Measurements from ENCODE around the gene TXNDC2.
A peak's percentile ranks its signal among the peaks of the same experiment; 100 is the strongest.

TXNDC2 gene

DNA sequence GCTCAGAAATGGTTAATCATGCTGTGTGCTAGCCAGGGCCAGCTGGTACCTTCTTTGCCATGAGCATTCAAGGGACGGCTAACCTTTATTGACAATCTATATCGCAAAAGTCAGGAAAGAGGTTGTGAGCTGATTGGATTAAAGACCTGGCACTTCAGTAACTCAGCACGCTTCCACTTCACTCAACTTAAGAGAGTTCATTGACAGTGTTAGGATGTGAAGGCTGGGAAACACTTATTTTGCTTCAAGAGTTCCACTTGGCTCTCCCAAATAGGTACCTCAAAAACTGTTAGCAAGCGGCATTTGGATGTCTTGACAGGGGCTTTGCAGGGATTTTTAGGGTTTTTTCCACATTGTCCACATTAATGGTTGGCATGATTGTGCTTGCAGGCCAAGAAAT is 25.1 kb upstream of the TXNDC2 start:
- no peak for DNase-seq

DNA sequence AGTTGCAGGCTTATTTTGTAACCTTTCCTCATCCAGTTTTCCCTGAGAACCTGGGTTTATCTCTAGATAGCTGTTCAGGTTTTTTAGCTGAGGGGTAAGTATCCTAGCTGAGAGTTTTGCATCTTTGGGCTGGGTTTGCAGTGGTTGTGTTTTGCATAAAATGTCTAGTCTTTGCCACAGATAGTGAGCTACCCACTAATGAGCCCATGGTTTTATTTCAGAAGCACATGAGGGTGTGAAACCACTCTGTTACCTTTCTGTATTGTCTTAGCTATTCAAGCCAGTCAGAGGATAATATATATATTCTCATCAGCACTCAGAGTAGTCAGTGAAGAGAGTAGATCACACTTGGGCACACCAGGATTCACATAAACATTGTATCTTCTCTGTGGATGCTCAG is 24.6 kb upstream of the TXNDC2 start:
- no peak for DNase-seq

DNA sequence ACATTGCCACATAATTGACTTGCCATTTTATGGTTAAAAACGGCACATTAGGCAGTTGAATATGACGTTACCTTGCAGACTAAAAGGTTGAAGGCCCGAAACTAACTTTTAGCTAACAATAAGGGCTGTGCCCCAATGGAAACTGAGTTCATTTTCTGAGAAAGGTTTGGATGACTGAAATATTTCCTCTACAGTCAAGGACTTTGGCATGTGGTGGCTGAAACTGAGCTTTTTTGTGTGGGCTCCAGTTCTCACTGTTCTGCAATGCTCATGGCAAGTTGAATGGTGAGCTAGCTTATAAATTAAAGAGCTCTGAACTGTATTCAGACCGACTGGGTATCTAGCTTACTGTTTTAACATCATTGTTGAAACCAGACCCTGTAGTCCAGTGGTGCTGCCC is 23.8 kb upstream of the TXNDC2 start:
- DNase-seq, result no peak

DNA sequence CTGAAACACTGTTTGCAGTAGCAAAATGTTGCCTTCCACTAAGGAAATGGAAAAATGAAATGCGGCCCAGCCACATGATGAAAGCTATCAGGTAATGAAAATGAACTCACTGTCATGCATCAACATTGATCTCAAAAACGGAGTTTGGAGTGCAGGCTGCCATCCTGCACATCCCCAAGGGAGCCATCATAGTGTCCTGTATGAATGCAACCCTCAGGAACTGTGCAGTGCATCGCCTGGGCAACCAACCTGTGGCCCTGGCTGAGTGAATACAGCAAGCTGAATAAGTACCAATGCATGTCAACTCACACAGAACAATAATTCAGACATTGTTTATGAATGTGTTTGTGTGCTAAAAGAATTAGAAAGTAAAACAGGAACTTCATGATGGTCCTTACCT is 23.1 kb upstream of the TXNDC2 start:
- DNase-seq, result no peak

DNA sequence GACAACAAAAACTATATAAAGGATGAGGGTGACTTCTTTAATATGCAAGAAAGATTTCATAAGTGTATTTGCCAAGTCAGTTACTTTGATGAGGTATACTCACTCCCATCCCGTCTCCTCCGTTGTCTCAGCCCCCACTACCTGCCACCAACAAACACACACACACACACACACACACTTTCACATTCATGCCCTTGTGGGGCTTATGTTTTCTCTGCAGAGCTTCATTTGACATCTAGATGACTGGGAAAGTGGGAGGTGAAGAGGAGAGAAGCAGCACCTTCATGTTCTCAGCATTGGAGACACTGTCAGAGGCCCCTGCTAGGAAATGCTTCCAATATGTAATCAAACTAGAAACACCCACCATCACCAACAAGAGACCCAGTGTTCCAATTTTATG is 22.5 kb upstream of the TXNDC2 start:
- no peak for DNase-seq

DNA sequence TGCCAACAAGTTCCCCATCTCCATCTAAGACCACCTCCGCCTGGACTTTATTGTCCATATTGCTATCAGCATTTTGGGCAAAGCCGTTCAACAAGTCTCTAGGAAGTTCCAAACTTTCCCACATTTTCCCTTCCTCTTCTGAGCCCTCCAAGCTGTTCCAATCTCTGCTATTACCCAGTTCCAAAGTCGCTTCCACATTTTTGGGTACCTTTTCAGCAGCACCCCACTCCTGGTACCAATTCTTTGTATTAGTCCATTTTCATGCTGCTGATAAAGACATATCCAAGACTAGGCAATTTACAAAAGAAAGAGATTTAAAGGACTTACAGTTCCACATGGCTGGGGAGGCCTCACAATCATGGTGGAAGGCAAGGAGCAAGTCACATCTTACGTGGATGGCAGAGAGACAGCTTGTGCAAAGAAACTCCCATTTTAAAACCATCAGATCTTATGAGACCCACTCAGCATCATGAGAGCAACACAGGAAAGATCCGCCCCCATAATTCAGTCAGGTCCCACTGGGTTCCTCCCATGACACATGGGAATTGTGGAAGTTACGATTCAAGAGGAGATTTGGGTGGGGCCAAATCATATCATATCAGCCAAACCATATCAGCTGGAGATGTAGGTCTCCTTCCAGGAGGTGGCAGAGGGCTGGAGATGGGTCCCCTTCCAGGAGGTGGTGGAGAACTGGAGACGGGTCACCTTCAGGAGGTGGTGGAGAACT is 19.8 kb upstream of the TXNDC2 start:
- no peak for DNase-seq

DNA sequence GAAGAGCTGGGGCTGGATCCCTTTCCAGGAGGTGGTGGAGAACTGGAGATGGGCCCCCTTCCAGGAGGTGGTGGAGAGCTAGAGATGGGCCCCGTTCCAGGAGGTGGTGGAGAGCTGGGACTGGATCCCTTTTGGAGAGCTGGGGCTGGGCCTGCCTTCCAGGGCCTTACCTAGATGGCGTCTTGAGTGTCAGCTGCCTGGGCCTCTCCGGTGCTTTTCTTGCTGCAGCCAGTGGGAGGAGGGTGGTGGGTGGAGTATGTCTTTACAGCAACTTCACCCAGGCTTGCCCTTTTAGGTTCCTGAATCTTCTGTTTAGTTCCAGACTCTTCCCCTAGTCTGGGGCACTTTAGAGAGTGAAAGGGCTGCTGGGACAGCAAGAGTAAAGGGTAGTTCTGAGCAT is 19.1 kb upstream of the TXNDC2 start:
- DNase-seq, result no peak

DNA sequence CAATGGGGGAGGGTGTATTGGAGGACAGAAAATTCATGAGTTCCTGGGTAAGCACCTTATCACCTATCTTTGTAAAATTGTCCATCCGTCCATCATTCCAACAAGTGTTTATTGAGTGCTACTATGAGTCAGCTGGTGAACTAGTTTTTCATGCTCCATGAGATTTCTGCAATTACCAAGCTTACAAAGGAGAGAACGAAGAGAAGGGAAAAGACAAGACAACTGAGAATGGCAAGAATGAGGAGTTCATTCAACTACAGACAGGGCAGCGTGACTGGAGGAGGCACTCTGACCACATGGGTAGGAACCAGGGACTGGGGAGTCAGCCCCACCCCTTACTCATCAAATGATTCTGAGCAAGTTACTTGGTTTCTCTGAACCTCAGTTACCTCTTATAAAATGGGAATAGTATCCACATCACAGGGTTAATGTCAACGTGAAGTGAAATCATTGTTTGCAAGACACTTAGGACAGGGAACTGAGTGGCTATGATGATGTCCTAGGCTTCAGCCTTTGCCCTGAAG is 18.6 kb upstream of the TXNDC2 start:
- no peak for DNase-seq

DNA sequence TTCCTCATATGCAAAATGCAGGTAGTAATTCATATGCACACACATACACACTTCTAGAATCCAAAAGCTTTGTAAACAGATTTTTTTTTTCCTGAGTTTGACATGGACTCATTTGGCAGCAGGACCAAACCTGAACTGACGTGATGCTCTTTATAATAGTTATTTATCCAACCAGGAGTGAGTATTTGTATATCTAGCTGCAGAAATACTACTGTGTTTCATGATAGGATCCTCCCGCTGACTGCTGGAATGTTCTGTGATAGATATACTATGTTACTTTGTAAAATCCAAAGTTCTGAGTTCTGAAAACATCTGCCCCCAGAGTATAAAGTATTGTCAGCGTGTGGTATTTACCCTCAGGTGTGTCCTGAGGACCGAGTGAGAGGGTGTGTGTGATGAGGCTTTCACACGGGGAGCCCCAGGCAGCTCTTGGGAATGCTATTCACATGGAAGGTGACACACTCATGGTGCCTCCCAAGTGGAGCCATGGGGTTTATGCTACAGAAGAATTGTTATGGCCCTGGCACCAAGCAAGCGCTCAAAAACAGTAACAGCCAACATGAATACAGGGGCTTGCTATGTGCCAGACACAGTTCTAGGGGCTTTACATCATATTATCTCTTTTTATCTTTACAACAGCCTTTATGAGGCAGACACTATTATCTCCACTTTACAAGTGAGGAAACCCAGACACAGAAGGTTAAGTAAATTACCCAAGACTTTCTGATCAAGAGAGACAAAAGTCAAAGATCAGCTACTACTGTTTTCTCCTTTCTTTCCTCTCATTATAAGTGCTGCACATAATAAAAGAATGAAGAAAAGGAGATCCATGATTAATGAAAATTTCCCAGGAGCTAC is 16.7 kb upstream of the TXNDC2 start:
- DNase-seq, result no peak

DNA sequence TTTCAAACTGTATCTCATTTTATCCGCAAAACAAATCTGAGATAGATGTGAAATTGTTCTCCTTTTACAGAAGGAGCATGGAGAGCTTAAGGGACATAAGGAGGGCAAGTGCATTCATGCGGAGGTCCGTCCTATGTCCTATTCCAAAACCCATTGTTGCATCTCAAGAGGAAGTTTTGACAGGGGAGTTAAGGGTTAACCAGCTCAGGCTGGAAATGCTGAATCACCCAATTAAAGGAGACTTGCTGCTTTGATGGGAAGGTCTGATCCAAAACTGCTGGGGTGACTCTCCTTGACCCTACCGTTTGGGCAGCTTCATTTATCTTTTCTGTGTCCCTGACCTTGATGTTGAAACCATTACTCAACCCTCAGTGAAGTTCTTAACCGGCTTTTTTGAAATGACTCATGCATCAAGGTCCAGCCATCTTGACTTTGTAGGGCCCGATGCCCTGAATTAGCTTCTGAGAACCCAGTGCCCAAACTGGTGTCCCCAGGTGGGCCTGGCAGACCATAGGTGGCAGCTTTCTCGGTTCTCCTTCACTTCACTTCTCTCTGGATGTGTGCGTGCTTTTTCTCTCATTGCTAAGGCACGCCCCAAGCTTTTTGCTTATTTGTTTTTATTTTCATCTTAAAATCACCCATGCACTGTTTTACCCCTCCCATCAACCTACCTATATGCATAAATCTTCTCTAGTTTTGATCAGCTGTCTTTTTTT is 15.9 kb upstream of the TXNDC2 start:
- no peak for DNase-seq

DNA sequence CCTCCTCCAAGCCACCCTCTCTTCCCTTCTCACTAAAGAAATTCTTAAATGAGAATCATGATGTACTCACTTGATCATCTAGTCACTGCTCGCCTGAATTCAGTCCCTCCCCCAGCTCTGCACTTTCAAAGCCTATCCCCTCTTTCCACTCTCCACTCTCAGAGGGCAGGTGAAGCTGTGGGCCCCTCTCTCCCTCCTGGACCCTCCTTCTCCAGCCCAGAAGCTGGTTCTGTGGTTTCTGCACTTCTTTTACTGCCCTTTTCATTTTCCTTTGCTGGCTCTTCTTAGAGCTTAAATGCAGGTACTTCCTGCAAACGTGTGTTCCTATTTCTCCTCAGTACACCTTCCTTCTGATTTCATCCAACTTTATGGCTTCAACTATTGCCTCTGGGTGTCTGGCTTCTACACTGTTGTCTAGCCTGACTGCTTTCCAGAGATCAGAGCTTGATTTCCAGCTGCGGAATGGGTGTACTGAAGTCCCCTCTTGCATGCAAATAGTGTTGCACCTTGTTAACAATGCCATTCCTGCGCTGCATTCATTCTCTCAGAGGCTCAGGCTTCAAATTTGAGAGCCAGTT is 15.3 kb upstream of the TXNDC2 start:
- DNase-seq, result no peak

DNA sequence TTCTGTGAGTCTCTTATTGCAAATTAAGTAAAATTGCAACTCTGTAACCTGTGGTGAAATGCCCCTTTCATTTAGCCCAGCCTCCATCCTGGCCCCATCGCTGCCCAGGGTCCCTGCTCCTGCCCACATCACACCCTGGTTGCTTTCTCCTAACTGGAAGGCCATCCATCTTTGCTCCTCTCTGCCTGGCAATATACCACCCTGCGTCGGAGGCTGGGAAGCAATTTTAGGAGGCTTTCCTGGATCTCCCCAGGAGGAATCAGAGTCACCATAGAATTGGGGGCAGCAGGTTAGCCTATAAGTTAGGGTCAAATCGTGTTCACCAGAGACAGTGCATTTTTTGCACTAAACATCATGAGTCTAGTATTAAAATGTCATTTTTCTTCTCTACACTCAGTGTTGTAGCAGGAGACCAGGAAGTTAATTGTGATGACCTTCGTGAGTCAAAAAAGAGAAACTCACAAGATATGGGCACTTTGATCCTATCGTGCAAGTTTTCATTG is 14.5 kb upstream of the TXNDC2 start:
- DNase-seq, result no peak

DNA sequence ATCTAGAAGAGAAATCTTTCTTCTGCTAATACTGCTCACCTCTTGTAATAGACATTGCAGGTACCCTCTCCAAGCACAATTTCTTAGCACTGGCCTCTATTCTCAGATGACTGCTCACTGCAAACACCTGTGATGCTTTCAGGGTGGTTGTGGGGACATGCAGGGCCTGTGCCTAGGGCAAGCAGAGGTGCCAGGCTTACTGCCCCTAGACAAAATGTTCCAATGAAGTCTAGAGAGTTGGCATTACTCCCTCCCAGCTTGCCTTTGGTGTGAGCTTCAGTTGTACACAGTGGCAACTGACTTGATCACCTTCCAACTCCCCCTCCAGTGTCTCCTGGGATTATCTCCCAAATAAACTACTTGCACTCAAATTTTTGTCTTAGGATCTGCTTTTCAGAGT is 12.9 kb upstream of the TXNDC2 start:
- no peak for DNase-seq

DNA sequence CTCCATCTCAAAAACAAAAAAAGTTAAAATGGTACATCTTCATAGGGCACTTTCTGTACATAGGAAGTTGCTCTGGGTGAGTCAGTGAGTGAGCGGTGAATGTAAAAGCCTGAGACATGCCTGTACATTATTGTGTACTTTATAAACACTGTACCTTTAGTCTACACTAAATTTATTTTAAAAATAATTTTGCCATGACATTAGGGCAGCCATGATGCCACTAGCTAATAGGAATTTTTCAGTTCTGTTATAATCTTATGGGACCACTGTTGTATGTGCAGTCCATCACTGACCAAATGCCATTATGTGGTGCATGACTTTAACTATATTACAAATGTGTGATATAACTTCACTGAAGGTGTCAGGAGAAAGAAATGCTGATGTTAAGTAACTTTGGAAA is 11.0 kb upstream of the TXNDC2 start:
- no peak for DNase-seq

DNA sequence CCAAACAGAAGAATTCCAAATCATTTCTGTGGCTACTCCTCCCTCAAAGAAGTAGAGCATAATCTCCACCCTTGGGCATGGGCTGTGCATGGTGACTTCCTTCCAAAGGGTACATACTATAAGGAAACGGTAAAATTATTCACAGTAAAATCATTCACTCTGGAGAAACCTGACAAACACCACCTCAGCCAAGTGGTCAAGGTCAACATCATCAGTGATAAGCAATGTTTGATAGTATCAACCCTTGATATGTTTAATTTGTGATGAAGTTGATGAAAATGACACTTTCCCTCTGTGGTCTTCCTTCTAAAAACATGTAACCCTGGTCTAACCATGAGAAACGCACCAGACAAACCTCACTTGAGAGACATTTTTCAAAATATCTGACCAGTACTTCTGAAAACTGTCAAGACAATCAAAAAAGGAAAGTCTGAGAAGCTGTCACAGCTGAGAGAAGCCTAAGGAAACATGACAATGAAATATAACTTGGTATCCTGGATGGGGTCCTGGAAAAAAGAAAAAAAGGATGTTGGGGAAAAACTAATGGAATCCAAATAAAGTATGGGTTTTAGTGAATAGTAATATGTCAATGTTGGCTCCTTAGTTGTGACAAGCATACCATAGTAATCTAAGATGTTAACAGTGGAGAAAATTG is 9.4 kb upstream of the TXNDC2 start:
- no peak for DNase-seq

DNA sequence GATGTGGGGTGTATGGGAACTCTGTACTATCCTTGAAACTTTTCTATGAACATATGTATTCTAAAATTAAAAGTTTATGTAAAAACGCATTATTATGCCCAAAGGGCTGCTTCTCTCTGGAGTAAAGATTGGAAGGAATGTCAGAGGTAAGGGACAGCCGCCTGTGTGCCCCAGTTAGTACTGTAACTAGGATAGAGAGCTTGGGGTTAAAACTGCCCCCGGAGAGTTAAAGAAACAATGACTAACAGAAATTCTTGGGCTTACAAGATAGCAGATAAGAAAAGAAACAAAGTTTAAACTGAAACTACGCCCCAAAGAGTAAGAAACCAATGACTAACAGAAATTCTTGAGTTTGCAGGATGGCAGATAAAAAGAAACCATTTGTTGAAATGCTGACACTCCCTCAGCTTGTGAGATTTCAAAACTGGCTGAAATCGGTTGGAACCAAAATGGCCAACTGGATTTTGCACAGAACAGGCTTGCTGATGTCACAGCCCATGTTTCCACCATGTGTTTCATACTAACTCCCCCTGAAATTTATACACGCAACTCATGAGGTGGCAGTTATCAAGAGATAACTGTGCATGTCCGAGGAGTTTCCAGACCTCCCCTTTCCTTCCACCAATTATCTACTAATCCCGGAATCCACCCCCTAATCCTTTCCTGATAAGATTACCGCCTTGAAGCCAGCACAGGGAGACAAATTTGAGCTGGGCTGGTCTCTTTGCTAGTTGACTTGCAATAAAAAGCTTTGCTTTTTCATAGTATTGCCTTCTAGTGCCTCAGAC is 8.7 kb upstream of the TXNDC2 start:
- DNase-seq, result peak; percentile 9

DNA sequence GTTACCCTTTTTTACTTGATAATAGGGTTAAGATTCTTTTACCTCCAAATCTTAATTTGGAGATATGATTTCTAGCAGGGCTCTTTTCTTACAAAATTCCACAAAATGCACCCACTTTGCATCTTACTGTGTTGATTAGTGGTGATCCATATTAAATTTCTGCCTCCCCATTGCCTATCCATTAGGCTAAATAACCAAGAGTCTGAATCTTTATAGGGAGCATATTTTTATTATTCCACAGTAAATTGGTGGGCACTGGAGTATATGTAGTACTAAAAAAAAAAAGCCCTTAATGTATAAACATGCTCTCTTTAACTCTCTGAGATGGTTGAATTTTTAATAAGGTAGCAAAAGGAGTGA is 8.1 kb upstream of the TXNDC2 start:
- DNase-seq, result no peak

DNA sequence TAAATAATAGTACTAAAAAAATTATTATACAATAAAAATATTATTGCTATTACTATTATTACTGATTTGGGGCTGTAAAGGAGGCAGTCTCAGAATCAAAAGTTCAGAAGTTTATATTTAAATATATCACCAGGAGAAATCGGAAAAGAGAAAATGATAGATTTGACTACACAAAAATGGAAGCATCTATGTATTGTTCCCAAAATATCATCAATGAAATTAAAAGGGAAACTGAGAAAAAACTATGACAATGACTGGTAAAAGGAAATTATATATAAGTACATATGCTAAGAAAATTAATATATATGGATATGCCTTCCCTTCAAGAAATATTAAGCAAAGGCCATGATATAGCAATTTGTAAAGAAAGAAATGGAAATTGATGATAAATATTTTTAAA is 7.7 kb upstream of the TXNDC2 start:
- DNase-seq, result no peak

DNA sequence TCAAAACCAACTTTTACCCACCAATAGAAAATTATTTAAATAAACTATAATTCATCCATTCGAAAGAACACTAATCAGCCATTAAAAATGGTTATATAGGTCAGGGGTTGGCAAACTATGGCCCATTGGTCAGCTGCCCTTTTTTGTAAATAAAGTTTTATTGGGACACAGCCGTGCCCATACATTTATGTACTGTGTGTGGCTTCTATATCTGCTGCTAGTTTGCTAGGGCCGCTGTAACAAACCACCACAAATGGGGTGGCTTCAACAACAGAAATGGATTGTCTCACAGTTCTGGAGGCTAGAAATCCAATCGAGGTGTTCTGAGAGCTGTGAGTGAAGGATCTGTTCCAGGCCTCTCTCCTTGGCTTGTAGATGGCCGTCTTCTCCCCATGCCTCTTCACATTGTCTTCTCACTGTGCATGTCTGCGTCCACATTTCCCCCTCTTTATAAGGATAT is 7.0 kb upstream of the TXNDC2 start:
- DNase-seq, result no peak

DNA sequence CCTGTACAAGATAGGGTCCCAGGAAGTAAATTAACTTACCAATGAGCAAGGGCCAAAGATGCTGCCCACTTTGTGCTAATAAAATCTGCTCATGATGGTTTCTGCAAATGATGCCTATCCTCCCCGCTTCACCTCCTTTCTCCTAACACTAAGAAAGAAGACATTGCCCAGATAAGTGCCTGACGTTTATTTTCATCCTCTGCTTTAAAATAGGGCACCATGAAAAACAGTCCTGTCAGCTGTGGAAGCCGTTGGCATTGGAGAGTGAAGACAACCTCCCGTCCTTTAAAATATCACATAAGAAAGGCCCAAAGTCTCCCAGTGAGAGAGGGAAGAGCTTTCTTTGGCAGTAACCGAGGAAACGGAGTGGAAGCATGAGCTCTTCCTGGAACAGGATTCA is 1.7 kb upstream of the TXNDC2 start:
- no peak for DNase-seq

DNA sequence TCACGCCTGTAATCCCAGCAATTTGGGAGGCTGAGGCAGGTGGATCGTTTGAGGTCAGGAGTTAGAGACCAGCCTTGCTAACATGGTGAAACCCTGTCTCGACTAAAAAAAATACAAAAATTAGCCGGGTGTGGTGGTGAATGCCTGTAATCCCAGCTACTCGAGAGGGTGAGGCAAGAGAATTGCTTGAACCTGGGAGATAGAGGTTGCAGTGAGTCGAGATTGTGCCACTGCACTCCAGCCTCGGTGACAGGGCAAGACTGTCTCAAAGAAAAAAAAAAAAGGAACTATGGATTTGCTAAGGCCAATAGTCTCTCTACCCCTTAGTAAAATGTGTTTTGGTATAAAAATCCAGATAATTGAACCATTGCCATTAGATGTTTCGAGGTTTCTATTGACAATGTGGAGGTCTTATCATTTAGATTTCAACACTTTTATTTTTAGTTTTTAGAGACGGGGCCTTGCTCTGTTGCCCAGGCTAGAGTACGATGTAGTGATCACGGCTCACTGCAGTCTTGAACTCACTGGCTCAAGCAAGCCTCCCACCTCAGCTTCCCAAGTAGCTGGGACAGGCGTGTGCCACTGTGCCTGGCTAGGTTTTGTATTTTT is 1.1 kb upstream of the TXNDC2 start:
- no peak for DNase-seq
